ENCODE data around the gene TOP2B.

Gene TOP2B

GRCh38 chr3:25664812-25665314 is at the start of gene TOP2B:
TSS of gene TOP2B (minus strand) at chr3:25664907. CDS start at chr3:25664297, 610 bp downstream.
- peak within 1 kb of the TSS; percentile 92 for H3K27ac ChIP-seq
- no peak for TF ChIP-seq CTCF (conservative IDR thresholded peaks at IDR 0.05; ENCODE audit: low read depth)
- POLR2A ChIA-PET (ENCODE audit: low non-redundant PET) = no interaction called here
- peak; percentile 97 for DNase-seq (ENCODE audit: low spot score)
- CTCF ChIA-PET = no interaction called here

GRCh38 chr3:25713341-25713985 is 48.8 kb upstream of the TOP2B start:
- H3K27ac ChIP-seq = no peak overlapping the region
- ChIA-PET CTCF (no interaction called here), POLR2A (ENCODE audit: low non-redundant PET) (no interaction called here)
- DNase-seq (ENCODE audit: low spot score) = peak; percentile 35
- no peak for TF ChIP-seq CTCF (conservative IDR thresholded peaks at IDR 0.05; ENCODE audit: low read depth)

- no peak overlapping the region for H3K27ac ChIP-seq
- ChIA-PET CTCF (no interaction called here), POLR2A (ENCODE audit: low non-redundant PET) (no interaction called here)
- DNase-seq (ENCODE audit: low spot score) = no peak
- TF ChIP-seq CTCF (conservative IDR thresholded peaks at IDR 0.05; ENCODE audit: low read depth) = no peak
Observed at GRCh38 chr3:25711090-25711489, 46.4 kb upstream of the TOP2B start.

GRCh38 chr3:25708036-25708435 is 43.3 kb upstream of the TOP2B start:
- H3K27ac ChIP-seq = no peak overlapping the region
- DNase-seq (ENCODE audit: low spot score) = no peak
- POLR2A ChIA-PET (ENCODE audit: low non-redundant PET) = no interaction called here
- TF ChIP-seq CTCF (conservative IDR thresholded peaks at IDR 0.05; ENCODE audit: low read depth) = no peak
- CTCF ChIA-PET = no interaction called here

GRCh38 chr3:25707268-25707926 is 42.7 kb upstream of the TOP2B start:
- TF ChIP-seq CTCF (conservative IDR thresholded peaks at IDR 0.05; ENCODE audit: low read depth) = no peak
- no peak for DNase-seq (ENCODE audit: low spot score)
- ChIA-PET POLR2A (ENCODE audit: low non-redundant PET) (no interaction called here), CTCF (no interaction called here)
- H3K27ac ChIP-seq = no peak overlapping the region

GRCh38 chr3:25706213-25706612 is 41.5 kb upstream of the TOP2B start:
- ChIA-PET POLR2A (ENCODE audit: low non-redundant PET) (no interaction called here), CTCF (no interaction called here)
- no peak overlapping the region for H3K27ac ChIP-seq
- no peak for DNase-seq (ENCODE audit: low spot score)
- TF ChIP-seq CTCF (conservative IDR thresholded peaks at IDR 0.05; ENCODE audit: low read depth) = no peak
